Sigmoid colon (tissue), 7 donors: ENCODE measurements around the gene ASIC5. TPM values are rescaled to one million over a fixed set of nuclear protein-coding genes. Genes with fewer than 3 reads are reported as not detected.

Experiments
- DNase-seq: peaks from one replicate; pipeline ENCODE4 v3.0.0-alpha.2; 2019
- H3K27ac ChIP-seq, 4 donors: fragments of 200-600 bp; sonication (generic); one replicate each; pipeline ENCODE4 v1.5.1; 2016 to 2019; ENCODE audit warnings: mild to moderate bottlenecking in 1 of 4
- H3K27me3 ChIP-seq, 3 donors: fragments of 200-600 bp; sonication (generic); one replicate each; pipeline ENCODE4 v1.5.1; 2019; ENCODE audit warnings: mild to moderate bottlenecking in 1 of 3
- H3K36me3 ChIP-seq, 4 donors: fragments of 200-600 bp; sonication (generic); one replicate each; pipeline ENCODE4 v1.5.1; 2016 to 2019
- H3K4me1 ChIP-seq, 4 donors: fragments of 200-600 bp; sonication (generic); one replicate each; pipeline ENCODE4 v1.5.1; 2017 to 2019
- H3K4me3 ChIP-seq, 4 donors: fragments of 200-600 bp; sonication (generic); one replicate each; pipeline ENCODE4 v1.5.1; 2017 to 2019; ENCODE audit warnings: mild to moderate bottlenecking in 2 of 4, moderate library complexity in 1 of 4
- H3K9me3 ChIP-seq, 4 donors: fragments of 200-600 bp in 3 of 4; sonication (generic) in 3 of 4; one replicate each; pipeline versions ENCODE4 v1.5.1 to v1.6.1; 2013 to 2019
- CTCF ChIP-seq, 4 experiments: fragments of 450-650 bp in 3 of 4; fragments of 200-600 bp in 1 of 4; IDR thresholded peaks; one replicate each; pipeline ENCODE4 v1.5.1; 2016 to 2019; ENCODE audit warnings: antibody characterized with exemption in 4 of 4, mild to moderate bottlenecking in 3 of 4, moderate library complexity in 2 of 4
- EP300 ChIP-seq, 4 donors: sonication (generic); formaldehyde crosslinking; IDR thresholded peaks; one replicate each; pipeline ENCODE4 v1.6.1; 2017; ENCODE audit warnings: antibody characterized with exemption in 4 of 4
- POLR2A ChIP-seq, 2 donors: fragments of 450-650 bp; IDR thresholded peaks; one replicate each; pipeline ENCODE4 v1.6.1; 2016; ENCODE audit warnings: antibody characterized with exemption in 2 of 2, mild to moderate bottlenecking in 2 of 2, moderate library complexity in 2 of 2
- POLR2AphosphoS5 ChIP-seq, 4 donors: sonication (generic); formaldehyde crosslinking; IDR thresholded peaks; one replicate each; pipeline ENCODE4 v1.6.1; 2017; ENCODE audit warnings: antibody characterized with exemption in 4 of 4
- WGBS, 2 donors: extraction: QIAGEN DNeasy Blood & Tissue Kit; methylation state at CpG; one replicate each; pipeline ENCODE4 v1.1.7; 2013; 5-methylcytosine and 5-hydroxymethylcytosine counted together
- intact Hi-C: fragments of 100-400 bp; cut with DNase I; formaldehyde crosslinking; loops from one replicate; pipeline ENCODE4 v1.15.1; 2023
- polyA plus RNA-seq, 3 donors: library from polyadenylated mRNA; stranded (reverse); fragments of 200-250 nt; gene quantifications; one replicate each; pipeline ENCODE4 v1.2.3, GENCODE V29; 2013
- total RNA-seq, 4 donors: library from RNA; depleted of rRNA; stranded (reverse); fragments of >200 nt; gene quantifications; one replicate each; pipeline ENCODE4 v1.1.0, GENCODE V29; 2016
- donor health status: healthy with polysubstance abuse.
- donor health status: Bipolar disorder and iron deficiency.
- donor health status: healthy.

Gene ASIC5
- total and polyA plus RNA-seq, 7 donors: not detected

DNA sequence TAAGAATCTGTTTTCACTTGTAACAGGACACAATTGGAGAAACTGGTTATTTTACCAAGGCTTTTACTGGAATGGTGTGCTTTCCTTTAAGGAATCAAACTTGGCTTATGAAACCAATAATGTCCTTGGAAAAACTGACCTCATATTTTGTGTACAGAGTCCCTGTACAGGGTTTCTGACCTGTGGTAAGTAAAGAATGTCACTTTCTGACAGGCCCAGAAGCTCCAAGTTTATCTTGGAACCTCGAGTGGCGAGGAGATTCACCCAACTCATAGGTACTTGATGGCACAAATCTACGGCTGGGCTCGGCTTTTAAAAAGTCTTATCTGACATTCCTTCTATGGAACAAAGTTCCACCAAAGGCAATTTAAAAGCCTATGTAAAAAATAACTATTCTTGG is 17.0 kb downstream of the ASIC5 start:
- DNase-seq: no peak
- 72 to 81% methylated on average over 4 of the region's 4 CpGs for WGBS, 2 donors
- TF ChIP-seq EP300 (IDR thresholded peaks at IDR 0.05): no peak
- no peak for TF ChIP-seq POLR2AphosphoS5 (IDR thresholded peaks at IDR 0.05)
- TF ChIP-seq CTCF (IDR thresholded peaks at IDR 0.05): no peak
- no peak for TF ChIP-seq POLR2A (IDR thresholded peaks at IDR 0.05)
- intact Hi-C loops: no loop called here
- Histone ChIP-seq H3K36me3 (no peaks in the 10 kb centered on the region), H3K27me3 (no peaks in the 10 kb centered on the region), H3K9me3 (peaks cover 0 to 2% (median 0%) of the 10 kb centered on the region in 4 donors), H3K27ac (no peak overlapping the region), H3K4me1 (no peaks in the 10 kb centered on the region), H3K4me3 (no peak overlapping the region)

- TF ChIP-seq POLR2A (IDR thresholded peaks at IDR 0.05) (no peak), CTCF (IDR thresholded peaks at IDR 0.05) (no peak), POLR2AphosphoS5 (IDR thresholded peaks at IDR 0.05) (no peak), EP300 (IDR thresholded peaks at IDR 0.05) (no peak)
- intact Hi-C loops: no loop called here
- H3K4me3 ChIP-seq: no peak overlapping the region
Observed at GRCh38 chr4:155846929-155847328, 19.1 kb downstream of the ASIC5 start.

GRCh38 chr4:155842080-155842479 is 24.0 kb downstream of the ASIC5 start:
- no peak for TF ChIP-seq CTCF (IDR thresholded peaks at IDR 0.05)
- TF ChIP-seq POLR2A (IDR thresholded peaks at IDR 0.05): no peak
- no peak for TF ChIP-seq EP300 (IDR thresholded peaks at IDR 0.05)
- TF ChIP-seq POLR2AphosphoS5 (IDR thresholded peaks at IDR 0.05): no peak
- intact Hi-C loops: no loop called here
- H3K27ac ChIP-seq: no peak overlapping the region
- H3K4me3 ChIP-seq: no peak overlapping the region
- DNase-seq: no peak
- no peaks in the 10 kb centered on the region for H3K36me3 ChIP-seq
- no peaks in the 10 kb centered on the region for H3K9me3 ChIP-seq
- H3K27me3 ChIP-seq: no peaks in the 10 kb centered on the region
- no peaks in the 10 kb centered on the region for H3K4me1 ChIP-seq

More at GRCh38 chr4:155846929-155847328, 19.1 kb downstream of the ASIC5 start:
- no peak for DNase-seq
- no peaks in the 10 kb centered on the region for H3K4me1 ChIP-seq
- H3K9me3 ChIP-seq: peaks cover 0 to 2% (median 0%) of the 10 kb centered on the region in 4 donors
- H3K27me3 ChIP-seq: no peaks in the 10 kb centered on the region
- no peak overlapping the region for H3K27ac ChIP-seq
- H3K36me3 ChIP-seq: no peaks in the 10 kb centered on the region

DNA sequence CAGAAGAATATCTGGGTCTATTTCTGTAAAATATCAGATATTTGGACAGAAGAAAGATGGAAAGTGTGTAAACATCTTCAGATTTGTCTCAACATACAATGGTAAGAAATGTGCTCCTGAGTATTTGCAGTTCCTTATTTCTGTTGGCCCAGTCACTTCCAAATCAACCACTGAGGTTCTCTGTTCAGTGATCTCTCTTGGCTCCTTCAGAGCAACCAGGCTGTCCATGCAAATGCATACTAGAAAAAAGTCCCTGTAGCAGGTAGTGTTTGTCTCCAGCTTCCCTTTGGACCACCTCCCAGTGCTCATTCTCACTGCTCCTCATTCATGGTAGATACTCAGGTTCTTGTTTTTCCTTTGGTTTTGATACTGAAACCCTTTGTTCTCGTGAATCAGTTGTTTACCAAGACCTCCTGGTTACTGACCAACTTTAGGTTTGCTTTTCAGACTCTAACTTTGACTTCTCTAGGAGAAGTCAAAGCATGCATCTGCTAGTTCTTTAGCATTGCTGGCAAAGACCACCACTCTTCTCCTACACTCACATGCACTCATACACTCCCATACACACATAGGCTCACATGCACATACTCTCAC is 28.8 kb downstream of the ASIC5 start:
- no peak overlapping the region for H3K4me3 ChIP-seq
- intact Hi-C loops: no loop called here
- H3K27me3 ChIP-seq: no peaks in the 10 kb centered on the region
- no peak overlapping the region for H3K27ac ChIP-seq
- H3K9me3 ChIP-seq: no peaks in the 10 kb centered on the region
- 25 to 71% methylated on average over 1 of the region's 1 CpG for WGBS, 2 donors
- no peaks in the 10 kb centered on the region for H3K4me1 ChIP-seq
- no peak for TF ChIP-seq CTCF (IDR thresholded peaks at IDR 0.05)
- no peak for TF ChIP-seq EP300 (IDR thresholded peaks at IDR 0.05)
- TF ChIP-seq POLR2A (IDR thresholded peaks at IDR 0.05): no peak
- no peak for TF ChIP-seq POLR2AphosphoS5 (IDR thresholded peaks at IDR 0.05)
- DNase-seq: no peak
- H3K36me3 ChIP-seq: no peaks in the 10 kb centered on the region

DNA sequence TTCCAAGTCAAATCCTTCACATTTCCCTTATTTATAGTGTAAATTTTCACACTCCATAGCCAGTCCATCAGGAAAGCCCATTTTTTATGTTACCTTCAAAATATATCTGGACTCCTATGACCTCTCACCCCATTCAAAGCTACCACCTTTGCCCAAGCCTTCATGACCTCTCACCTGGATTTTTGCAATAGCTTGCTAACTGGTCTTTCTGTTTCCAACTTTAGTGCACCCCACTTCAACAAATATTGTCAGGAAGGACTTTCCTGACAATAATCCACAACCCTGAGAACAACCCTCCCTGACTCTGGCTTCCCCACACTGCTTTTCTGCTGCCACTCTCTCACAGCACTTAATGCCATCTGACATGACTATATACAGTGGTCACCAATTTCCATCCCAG is 33.4 kb downstream of the ASIC5 start:
- TF ChIP-seq POLR2AphosphoS5 (IDR thresholded peaks at IDR 0.05) (no peak), EP300 (IDR thresholded peaks at IDR 0.05) (no peak), CTCF (IDR thresholded peaks at IDR 0.05) (no peak), POLR2A (IDR thresholded peaks at IDR 0.05) (no peak)

More for the DNA sequence above, 33.4 kb downstream of the ASIC5 start:
- H3K4me1 ChIP-seq: no peaks in the 10 kb centered on the region
- intact Hi-C loops: no loop called here
- H3K4me3 ChIP-seq: no peak overlapping the region
- no peak for DNase-seq
- no peaks in the 10 kb centered on the region for H3K27me3 ChIP-seq
- no peaks in the 10 kb centered on the region for H3K36me3 ChIP-seq
- no peak overlapping the region for H3K27ac ChIP-seq
- H3K9me3 ChIP-seq: no peaks in the 10 kb centered on the region
